GM18519 (cell line): ENCODE measurements around the gene ZNF438.
"Not testable (repeated sequence)": the region's sequence is repeated elsewhere in the genome, so short reads cannot be mapped to it uniquely, and the experiment has no call there.

Experiments
- ATAC-seq: cut with Tn5 transposase; IDR thresholded peaks from one replicate; pipeline ENCODE4 v1.9.1; 2021; ENCODE audit warnings: mild to moderate bottlenecking, moderate library complexity; ENCODE audit not compliant: unreplicated experiment, low FRiP score

Gene ZNF438

DNA sequence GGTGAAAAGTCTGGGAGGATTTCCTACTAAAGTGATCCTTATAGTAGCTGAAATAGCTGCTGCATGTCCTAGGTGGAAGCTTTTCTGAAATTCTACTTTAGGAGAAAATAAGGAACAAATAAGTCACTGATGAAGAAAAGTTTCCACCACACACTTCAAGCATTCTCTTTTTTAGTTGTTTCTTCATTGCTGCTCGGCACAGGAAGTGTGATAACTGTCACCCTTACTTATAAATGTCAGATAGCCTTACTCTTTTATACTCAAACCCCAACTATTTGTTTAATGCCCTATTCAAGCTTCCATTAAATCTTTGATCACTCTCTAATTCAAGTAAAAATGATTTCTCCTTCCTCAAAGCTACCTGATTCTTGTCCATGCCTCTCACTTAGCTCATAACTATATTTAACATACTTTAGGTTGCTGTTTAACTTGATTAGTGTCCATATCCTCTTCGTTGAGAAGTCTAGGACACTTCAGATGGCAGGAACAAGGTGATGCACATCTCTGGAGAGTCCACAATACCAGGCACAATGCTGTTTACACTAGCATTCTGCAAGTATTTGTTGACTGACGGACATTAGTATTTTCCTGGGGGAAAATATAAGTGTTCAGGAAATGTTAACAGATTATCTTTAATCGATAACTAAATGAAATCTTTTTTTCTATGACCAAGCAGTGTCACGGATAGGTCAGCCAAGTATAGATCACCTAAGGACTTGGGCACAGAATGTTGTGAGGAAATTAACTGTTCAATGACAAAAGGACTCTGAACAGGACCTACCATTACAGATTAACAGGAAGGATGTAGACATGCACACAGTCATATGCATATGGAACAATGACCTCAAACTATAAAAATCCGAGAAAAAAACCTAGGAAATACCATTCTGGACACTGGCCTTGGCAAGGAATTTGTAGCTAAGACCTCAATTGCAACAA lies 67.4 kb downstream of the ZNF438 start:
- ATAC-seq = no peak

DNA sequence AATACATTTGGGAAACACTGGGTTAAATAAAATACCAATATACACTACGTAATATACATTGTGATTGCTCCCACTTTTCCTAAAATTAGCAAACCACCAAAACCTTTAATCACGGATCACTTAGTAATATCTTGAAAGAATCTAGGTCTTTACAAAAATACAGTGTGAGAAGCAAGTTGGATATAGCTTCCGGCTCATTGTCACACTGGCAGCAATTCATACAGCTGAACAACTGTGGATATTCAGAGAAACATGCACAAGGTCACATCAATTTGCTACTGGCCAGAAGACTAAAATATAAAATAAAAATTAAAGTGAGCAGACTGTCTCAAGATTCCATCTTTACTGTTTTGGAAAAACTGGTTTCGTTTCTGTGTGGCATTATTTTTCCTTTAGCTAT lies 69.1 kb downstream of the ZNF438 start:
- ATAC-seq = no peak

DNA sequence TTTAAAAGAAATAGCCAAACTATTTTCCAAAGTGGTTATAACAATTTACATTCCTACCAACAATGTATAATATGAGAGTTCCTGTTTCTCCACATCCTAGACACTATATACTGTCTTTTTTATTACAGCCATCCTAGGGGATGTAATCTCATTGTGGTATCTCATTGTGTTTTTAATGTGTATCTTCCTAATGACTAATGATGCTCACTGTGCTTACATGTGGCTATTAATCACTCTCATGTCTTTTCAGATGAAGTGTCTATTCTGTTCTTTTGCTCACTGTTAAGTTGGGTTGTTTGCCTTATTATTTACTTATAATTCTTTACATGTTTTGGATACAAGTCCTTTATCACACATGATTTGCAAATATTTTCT lies 71.8 kb downstream of the ZNF438 start:
- ATAC-seq = no peak

DNA sequence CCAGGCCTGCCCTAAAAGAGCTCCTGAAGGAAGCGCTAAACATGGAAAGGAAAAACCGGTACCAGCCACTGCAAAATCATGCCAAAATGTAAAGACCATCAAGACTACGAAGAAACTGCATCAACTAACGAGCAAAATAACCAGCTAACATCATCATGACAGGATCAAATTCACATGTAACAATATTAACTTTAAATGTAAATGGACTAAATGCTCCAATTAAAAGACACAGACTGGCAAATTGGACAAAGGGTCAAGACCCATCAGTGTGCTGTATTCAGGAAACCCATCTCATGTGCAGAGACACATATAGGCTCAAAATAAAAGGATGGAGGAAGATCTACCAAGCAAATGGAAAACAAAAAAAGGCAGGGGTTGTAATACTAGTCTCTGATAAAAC lies 82.4 kb downstream of the ZNF438 start:
- not testable (repeated sequence) for ATAC-seq

DNA sequence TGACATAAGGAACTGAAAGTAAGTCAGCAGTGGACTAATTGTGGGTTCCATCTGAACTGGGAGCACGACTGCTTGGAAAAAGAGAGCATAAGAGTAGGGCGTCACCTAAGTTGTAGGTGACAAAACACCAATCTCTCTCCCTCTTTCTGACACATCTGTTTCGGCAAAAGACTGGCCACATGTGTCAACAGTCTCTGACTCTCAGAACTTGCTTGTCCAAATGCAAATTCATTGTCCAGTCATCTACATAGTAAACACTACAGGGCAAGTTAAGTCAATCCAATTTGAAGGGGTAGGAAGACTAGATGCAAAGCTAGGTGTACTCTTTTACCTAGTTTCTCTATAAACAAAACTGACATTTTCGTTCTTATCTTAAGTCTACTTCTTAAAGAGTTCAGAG lies 87.7 kb downstream of the ZNF438 start:
- no peak for ATAC-seq

DNA sequence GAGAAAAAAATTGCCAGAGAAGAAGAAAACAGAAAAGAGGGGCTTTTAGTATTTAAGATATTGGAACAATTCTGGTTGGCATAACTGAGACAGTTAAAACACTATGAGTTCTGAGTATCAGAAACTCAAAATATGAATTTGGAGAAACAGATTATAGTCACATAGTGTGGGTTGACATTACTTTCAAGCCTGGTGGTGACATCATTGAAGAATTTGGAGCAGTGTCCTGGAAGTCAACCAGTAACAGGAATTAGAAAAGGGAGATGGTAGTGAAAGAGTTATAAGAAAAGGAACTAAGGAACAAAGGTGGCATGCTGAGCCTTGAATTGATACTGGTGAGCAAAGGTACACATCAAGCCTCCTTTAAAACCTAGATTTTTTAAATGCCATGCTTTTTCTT lies 88.2 kb downstream of the ZNF438 start:
- no peak for ATAC-seq

DNA sequence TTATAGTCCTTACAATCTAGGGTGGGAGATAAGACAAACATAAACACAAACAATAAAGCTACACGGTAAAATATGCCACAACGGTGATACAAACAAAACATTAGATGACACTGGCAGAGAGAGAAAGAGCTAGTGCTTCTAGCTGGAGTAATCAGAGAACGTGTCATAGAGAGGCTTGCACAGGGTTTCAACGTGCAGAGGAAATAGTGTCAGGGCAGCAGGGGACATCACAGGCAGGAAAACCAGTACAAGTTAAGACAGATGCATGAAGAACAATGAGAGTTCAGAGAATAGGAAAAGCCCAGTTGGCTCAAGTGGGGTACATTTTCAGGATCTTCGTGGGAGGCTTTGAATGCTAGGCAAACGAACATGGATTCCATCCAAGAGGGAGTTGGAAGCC lies 91.4 kb downstream of the ZNF438 start:
- no peak for ATAC-seq

DNA sequence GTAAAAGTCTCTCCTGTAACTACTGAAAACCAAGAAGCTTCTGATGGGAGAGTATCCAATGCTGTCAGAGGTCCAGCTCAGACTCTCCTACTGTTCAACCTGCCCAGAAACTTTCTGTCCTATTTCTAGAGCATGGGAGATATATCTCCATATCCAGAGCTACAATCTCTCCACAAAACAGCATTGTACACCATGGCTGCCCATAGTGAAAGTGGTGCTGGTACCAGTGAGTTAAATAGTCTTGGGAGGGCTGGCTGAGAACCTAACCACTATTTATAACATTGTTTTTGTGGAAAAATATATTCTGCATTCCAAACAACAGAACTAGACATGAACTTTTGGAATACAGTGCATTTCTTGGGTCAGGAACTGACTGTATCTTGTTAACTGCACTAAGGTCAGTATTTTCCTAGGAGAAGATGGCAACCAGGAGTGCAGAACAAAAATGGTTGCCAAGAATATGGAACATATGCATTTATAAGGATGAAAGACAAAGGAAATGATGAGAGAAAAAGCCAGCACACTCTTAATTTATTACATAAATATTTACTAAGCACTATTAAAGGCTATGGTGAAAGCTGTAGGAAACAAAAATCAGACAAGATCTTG lies 91.9 kb downstream of the ZNF438 start:
- ATAC-seq = no peak

DNA sequence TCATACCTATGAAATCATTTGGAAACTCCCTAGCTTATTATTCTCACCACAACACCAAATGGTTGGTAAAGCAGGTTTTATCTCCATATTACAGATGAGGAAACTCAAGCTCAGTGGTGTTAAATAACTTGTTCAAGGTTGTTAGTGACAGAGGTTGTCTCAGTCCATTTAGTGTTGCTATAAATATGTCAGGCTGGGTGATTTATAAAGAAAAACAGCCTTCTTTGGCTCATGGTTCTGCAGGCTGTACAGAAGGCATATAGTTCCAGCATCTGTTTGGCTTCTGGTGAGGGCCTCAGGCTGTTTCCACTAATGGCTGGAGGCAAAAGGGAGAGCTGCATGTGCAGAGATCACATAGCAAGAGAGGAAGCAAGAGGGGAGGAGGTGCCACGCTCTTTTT lies 96.6 kb downstream of the ZNF438 start:
- no peak for ATAC-seq

DNA sequence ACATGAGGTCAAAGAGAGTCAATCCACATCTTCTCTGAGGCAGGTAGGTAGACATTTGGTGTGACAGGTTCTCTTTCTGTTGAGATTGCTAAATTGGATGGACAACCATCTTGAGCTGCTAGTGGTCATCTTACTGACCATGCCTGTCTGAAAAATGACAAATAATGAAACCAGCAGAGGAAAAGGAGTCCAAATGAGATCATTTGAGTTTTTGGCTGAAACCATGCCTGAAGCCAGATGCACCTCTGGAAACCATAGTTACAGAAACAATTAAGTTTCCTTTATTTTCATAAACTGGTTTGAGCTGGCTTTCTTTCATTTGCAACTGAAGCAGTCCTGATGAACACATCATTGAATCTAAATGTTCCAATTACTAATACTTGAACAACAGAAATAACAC lies 100.6 kb downstream of the ZNF438 start:
- no peak for ATAC-seq

DNA sequence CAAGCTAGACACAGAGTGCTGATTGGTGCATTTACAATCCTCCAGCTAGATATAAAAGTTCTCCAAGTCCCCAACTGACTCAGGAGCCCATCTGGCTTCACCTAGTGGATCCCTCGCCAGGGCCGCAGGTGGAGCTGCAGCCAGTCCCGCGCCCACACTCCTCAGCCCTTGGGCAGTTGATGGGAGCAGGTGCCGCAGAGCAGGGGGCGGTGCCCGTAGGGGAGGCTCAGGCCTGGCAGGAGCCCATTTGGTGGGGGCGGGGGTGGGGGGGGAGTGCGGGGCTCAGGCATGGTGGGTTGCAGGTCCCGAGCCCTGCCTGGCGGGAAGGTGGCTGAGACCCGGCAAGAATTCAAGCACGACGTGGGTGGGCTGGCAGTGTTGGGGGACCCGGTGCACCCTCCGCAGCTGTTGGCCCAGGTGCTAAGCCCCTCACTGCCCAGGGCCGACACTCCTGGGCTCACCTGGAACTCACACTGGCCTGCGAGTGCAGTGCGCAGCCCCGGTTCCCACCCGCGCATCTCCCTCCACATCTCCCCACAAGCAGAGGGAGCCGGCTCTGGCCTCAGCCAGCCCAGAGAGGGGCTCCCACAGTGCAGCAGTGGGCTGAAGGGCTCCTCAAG lies 101.7 kb downstream of the ZNF438 start:
- no peak for ATAC-seq

DNA sequence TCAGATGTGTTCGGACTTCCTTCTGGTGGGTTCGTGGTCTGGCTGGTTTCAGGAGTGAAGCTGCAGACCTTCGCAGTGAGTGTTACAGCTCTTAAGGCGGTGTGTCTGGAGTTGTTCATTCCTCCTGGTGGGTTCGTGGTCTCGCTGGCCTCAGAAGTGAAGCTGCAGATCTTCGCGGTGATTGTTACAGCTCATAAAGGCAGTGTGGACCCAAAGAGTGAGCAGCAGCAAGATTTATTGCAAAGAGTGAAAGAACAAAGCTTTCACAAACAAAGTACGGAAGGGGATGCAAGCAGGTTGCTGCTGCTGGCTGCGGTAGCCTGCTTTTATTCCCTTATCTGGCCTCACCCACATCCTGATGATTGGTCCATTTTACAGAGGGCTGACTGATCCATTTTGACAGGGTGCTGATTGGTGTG lies 102.3 kb downstream of the ZNF438 start:
- not testable (repeated sequence) for ATAC-seq

DNA sequence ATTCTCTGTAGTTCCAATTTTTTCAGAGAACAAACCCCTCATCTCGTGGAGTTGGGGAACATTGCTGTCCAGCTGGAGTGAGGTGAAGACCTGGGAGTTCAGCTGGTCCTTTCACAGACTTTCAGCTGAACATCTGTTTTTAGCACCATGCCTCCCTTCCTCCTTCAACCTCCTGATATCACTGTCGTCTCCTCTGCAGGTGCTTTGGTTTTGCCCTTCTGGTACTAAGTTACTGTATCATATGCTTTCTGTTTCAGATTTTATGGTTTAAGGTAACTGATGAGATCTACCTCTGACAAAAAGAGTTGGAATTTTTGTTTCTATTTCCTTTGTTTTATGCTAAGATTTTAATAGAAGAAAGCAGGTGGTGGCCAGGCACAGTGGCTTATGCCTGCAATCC lies 102.9 kb downstream of the ZNF438 start:
- no peak for ATAC-seq

DNA sequence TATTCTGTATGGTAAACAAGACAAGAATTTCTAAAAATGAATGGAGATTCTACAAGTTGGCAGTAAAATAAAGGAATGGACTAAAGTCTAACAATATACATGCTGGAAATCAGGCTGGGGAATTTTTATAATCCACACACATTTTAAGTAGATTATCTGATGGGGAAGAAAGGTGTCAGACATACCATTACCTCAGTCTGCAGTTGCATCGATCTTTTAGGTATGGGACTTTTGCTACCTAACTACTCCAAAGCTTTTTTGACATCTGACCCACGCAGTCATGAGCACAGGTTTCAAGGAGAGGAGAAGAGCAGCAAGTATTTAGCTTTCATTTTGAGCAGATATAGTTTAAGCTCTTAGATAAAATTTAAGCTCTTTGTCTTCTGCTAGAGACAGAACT lies 113.0 kb downstream of the ZNF438 start:
- ATAC-seq = no peak

DNA sequence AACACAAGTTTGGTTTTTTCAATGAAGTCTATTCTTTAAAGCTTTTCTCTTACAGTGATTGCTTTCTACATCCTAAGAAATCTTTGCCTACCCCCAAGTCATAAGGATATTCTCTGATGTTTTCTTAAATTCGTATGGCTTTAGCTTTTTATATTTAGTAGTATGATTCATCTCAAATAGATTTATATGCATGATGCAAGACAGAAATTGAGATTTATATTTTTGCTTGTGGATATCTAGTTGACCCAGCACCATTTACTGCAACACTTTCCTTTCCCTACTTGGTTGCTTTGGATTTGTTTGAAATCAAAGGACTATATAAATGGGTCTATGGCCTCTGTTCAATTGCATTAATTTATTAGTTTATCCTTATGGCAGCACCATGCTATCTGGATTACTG lies 113.9 kb downstream of the ZNF438 start:
- no peak for ATAC-seq

DNA sequence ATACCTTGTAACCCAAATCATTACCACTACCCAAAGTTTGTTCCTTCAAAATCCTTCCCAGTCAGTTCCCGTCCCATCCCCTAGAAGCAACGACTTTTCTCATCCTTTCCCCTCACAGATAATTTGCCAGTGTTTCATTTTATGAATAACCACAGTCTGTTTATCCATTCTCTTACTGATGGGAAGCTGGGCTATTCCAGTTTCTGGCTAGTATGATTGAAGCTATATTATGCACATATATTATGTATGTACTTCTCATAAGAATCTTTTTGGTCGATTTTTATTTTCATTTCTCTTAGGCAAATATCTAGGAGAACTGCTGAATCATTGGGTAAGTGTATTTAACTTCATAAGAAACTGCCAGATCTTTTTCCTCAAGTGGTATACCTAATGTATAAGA lies 114.6 kb downstream of the ZNF438 start:
- ATAC-seq = no peak

DNA sequence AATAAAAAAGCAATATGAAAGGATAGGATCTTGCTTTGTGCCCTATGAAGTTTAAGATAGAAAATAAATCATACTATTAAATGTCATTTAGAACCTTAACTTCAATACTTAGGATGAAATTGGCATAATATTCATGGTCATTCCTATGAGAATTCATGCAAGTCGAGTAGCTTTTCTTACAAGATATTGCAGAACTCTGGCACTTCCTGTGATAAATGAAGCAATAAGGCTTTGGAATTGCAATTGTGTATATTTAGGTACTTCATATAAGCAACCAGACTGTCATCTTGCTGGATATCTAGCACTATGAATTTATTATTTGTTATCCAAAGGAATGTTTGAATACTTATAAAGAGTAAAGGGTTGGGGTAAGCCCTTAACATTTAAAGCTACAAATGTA lies 116.5 kb downstream of the ZNF438 start:
- no peak for ATAC-seq

DNA sequence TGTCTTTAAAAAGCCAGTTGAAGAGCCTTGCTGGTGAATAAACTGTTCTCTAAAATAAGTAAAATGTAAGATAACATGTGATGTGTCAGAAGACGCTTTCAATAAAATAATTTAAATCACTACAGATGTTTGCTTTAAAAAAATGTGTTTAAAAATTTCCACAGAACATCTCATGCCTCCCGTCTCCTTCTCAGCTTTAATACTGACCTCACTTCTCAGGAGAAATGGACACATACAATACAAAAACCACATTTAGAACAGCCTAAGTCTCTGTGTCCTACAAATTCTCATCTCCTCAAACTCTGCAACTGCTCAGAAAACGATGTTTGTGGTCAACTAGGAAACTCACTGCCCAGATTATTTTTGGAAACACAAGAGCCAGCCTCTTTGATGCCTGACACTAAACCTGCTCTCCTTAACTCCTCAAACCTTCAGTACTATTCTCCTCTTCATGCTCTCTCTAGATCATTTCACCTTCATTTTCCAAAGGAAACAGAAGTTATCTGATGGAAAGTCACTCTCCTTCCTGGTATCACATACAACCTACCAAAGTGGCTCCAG lies 120.3 kb downstream of the ZNF438 start:
- ATAC-seq = no peak

DNA sequence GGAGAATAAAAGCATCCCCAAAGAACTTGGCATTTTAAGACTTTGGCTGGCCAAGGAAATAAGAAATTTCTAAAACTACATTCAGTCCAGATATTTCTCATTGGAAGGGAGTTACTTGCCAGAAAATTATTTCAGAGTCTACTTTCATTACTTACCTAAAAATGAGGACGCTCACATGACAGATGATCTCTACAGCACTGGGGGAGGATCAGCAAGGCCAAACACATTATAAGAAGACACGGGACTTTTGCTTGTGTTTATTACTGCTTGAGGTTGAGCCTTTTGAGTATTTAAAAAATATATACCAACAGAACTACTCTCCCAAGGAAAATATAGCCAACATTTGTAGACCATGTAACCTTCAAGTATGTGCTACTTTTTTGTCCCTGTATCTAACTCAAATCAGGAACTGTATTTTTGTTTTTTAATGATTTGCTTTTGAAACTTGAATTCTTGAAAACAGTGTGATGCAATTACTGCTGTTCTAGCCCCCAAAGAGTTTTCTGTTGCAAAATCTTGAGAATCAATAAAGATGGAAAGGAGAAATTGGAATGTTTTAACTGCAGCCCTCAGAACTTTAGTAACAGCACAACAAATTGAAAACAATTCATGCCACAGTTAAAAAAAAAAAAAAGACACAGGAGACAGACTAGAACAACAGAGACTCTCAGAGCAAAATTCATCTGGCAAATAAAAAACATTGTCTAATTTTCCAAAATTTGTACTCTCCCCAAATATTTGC lies 128.1 kb downstream of the ZNF438 start:
- ATAC-seq = no peak

DNA sequence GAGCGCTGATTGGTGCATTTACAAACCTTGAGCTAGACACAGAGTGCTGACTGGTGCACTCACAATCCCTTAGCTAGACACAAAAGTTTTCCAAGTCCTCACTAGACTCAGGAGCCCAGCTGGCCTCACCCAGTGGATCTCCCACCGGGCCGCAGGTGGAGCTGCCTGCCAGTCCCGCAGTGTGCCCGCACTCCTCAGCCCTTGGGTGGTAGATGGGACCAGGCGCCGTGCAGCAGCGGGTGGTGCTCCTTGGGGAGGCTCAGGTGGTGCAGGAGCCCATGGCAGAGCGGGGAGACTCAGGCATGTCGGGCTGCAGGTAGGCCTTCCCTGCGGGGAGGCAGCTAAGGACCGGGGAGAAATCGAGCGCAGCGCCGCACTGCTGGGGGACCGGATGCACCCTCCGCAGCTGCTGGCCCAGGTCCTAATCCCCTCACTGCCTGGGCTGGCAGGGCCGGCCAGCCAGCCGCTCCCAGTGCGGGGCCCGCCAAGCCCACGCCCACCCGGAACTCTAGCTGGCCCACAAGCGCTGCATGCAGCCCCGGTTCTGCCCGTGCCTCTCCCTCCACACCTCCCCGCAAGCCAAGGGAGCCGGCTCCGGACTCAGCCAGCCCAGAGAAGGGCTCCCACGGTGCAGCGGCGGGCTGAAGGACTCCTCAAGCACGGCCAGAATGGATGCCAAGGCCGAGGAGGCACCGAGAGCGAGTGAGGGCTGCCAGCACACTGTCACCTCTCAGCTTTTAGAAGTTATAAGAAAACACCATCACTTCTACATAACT lies 128.9 kb downstream of the ZNF438 start:
- ATAC-seq = no peak
